ENCODE results near the gene POLDIP2. TPM values are rescaled to one million over a fixed set of nuclear protein-coding genes. Genes with fewer than 3 reads are reported as not detected.

POLDIP2 gene
- total and polyA plus RNA-seq, 8 donors, result 28.3 to 51.2 (median 41.2) TPM

GRCh38 chr17:28404461-28404811 lies 47.1 kb upstream of the POLDIP2 start:
- DNase-seq (no peak), ATAC-seq (no peak), FAIRE-seq (no peak)
- peak overlapping the region in 2 of 4 donors; percentile 79 to 91 for H3K4me3 ChIP-seq
- peak overlapping the region in 1 of 4 donors; percentile 57 for H3K27ac ChIP-seq
- no peaks in the 10 kb centered on the region for H3K27me3 ChIP-seq
- 56 to 60% methylated on average over 5 of the region's 5 CpGs for WGBS, 2 donors
- no peaks in the 10 kb centered on the region for H3K9me3 ChIP-seq
- no peak for TF ChIP-seq CTCF (IDR thresholded peaks at IDR 0.05)
- H3K4me1 ChIP-seq, result peaks cover 0 to 13% (median 4%) of the 10 kb centered on the region in 3 donors
- intact Hi-C loops (cut with DNase I), result no loop called here
- peaks cover 0 to under 1% (median 0%) of the 10 kb centered on the region in 3 donors for H3K36me3 ChIP-seq

GRCh38 chr17:28404007-28404406 lies 46.7 kb upstream of the POLDIP2 start:
- 75 to 88% methylated on average over 2 of the region's 2 CpGs for WGBS, 2 donors
- ATAC-seq (no peak), FAIRE-seq (no peak)

GRCh38 chr17:28402844-28403243 lies 45.5 kb upstream of the POLDIP2 start:
- no peak overlapping the region for H3K27ac ChIP-seq
- intact Hi-C loops (cut with DNase I), result no loop called here
- no peak overlapping the region for H3K4me3 ChIP-seq
- WGBS, 2 donors, result 88 to 94% methylated on average over 6 of the region's 6 CpGs
- no peaks in the 10 kb centered on the region for H3K9me3 ChIP-seq
- H3K27me3 ChIP-seq, result no peaks in the 10 kb centered on the region
- DNase-seq (no peak), FAIRE-seq (no peak), ATAC-seq (no peak)
- no peak for TF ChIP-seq CTCF (IDR thresholded peaks at IDR 0.05)
- H3K4me1 ChIP-seq, result peaks cover 0 to 13% (median 4%) of the 10 kb centered on the region in 3 donors
- peaks cover 0 to 9% (median 2%) of the 10 kb centered on the region in 3 donors for H3K36me3 ChIP-seq

More at GRCh38 chr17:28404007-28404406, 46.7 kb upstream of the POLDIP2 start:
- no peak for TF ChIP-seq CTCF (IDR thresholded peaks at IDR 0.05)
- no peaks in the 10 kb centered on the region for H3K9me3 ChIP-seq
- H3K27me3 ChIP-seq, result no peaks in the 10 kb centered on the region
- H3K4me1 ChIP-seq, result peaks cover 0 to 13% (median 4%) of the 10 kb centered on the region in 3 donors
- peaks cover 0 to 5% (median 0%) of the 10 kb centered on the region in 3 donors for H3K36me3 ChIP-seq
- H3K27ac ChIP-seq, result no peak overlapping the region
- H3K4me3 ChIP-seq, result no peak overlapping the region
- intact Hi-C loops (cut with DNase I), result no loop called here
- no peak for DNase-seq

- peaks cover 0 to 13% (median 4%) of the 10 kb centered on the region in 3 donors for H3K4me1 ChIP-seq
- ATAC-seq (no peak), DNase-seq (no peak), FAIRE-seq (no peak)
- intact Hi-C loops (cut with DNase I), result no loop called here
- no peaks in the 10 kb centered on the region for H3K9me3 ChIP-seq
- H3K4me3 ChIP-seq, result no peak overlapping the region
- H3K36me3 ChIP-seq, result peaks cover 0 to 9% (median 3%) of the 10 kb centered on the region in 3 donors
- WGBS, 2 donors, result 54% methylated on average over 3 of the region's 3 CpGs
- H3K27ac ChIP-seq, result no peak overlapping the region
- no peak for TF ChIP-seq CTCF (IDR thresholded peaks at IDR 0.05)
- H3K27me3 ChIP-seq, result no peaks in the 10 kb centered on the region
These were observed 44.9 kb upstream of the POLDIP2 start for GRCh38 chr17:28402224-28402630.

GRCh38 chr17:28399808-28400207 lies 42.5 kb upstream of the POLDIP2 start:
- H3K9me3 ChIP-seq, result no peaks in the 10 kb centered on the region
- no peak overlapping the region for H3K27ac ChIP-seq
- H3K27me3 ChIP-seq, result no peaks in the 10 kb centered on the region
- FAIRE-seq (no peak), ATAC-seq (no peak), DNase-seq (no peak)
- intact Hi-C loops (cut with DNase I), result no loop called here
- H3K4me1 ChIP-seq, result peaks cover 0 to 6% (median 4%) of the 10 kb centered on the region in 3 donors
- no peak overlapping the region for H3K4me3 ChIP-seq
- WGBS, 2 donors, result 93 to 99% methylated on average over 4 of the region's 4 CpGs
- H3K36me3 ChIP-seq, result peaks cover 0 to 26% (median 11%) of the 10 kb centered on the region in 3 donors
- no peak for TF ChIP-seq CTCF (IDR thresholded peaks at IDR 0.05)

All from pancreas (tissue), 10 donors.